Stimulated activated CD8-positive, alpha-beta memory T cell treated with anti-CD3 and anti-CD28 coated beads, Interleukin-15, amount 100 ng/mL, for 48 hours (primary cell): Measurements from ENCODE around the gene ZNF536.
"Not testable (repeated sequence)": the region's sequence is repeated elsewhere in the genome, so short reads cannot be mapped to it uniquely, and the experiment has no call there.

Experiments used
- DNase-seq, 2 donors: peaks; one replicate each; pipeline ENCODE4 v3.0.0-alpha.2; 2020; ENCODE audit warnings: low read depth in 2 of 2

ZNF536 gene

GRCh38 chr19:30482956-30483355 is 110.8 kb downstream of the ZNF536 start:
- DNase-seq = no peak

- not testable (repeated sequence) for DNase-seq
Measured at GRCh38 chr19:30486250-30486649, 114.1 kb downstream of the ZNF536 start.

DNA sequence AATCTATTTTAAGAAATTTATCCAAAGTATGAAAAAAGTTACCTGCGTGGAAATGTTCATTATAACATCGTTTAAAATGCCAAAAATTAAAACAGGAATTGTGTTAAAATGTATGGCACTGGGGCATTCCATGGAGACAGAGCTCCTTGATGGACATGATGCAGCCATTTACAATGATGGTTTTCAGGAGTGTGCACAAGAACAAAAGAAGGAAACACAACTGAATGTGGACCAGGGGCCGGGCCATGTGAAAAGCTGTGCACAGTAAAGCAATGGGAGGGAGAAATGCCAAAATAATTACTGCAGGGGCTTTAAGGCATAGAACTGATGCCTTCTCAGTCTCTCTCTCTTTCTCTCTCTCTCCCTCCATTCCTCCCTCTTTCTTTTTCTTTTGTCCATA is 115.0 kb downstream of the ZNF536 start:
- no peak for DNase-seq

DNA sequence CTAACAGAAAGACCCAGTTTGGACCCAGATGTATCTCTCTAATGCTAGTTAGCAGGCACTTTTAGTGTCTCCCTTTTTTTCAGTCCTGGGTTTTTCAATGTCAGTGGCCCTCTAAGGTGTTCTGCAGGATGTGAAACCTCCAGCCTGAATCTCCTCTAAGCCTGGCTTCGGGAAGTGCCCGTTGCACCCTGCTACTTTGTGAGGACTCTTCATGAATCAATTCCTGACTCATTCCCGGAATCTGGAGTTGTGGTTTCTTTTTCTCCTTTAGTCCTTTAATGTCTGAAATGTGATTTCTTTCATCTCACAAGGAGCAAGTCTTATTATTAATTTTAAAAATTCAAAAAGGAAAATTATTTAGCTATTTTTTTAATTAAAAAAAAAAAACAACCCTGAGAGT is 116.0 kb downstream of the ZNF536 start:
- DNase-seq = no peak

DNA sequence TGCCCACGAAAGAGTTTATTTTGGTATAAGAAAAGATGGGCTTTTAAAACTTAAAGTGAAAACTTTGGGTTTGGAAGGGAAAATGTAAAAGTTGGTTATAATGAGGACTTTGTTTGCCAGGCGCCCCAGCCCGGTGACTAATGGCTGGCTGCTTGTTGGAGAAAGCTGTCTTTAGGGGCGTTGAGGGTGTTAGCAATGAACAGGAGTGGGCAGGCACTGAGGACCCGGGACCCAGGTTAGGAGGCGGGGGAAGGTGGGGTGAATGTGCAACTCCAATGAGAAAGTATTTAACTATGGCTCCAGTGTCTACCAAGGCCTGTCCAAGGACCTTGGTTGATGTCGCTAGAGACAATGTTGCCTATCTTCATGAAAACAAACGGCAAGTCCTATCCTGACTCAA is 118.6 kb downstream of the ZNF536 start:
- DNase-seq = no peak

- DNase-seq = no peak
Measured at GRCh38 chr19:30492586-30493270, 120.5 kb downstream of the ZNF536 start.

GRCh38 chr19:30497034-30497433 is 124.8 kb downstream of the ZNF536 start:
- DNase-seq = no peak

DNA sequence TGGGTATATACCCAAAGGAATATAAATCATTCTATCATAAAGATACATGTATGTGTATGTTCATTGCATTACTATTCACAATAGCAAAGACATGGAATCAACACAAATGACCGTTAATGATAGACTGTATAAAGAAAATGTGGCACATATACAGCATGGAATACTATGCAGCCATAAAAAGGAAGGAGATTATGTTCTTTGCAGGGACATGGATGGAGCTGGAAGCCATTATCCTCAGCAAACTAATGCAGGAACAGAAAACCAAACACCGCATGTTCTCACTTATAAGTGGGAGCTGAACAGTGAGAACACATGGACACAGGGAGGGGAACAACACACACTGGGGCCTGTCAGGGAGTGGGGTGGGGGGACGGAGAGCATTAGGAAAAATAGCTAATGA is 125.9 kb downstream of the ZNF536 start:
- not testable (repeated sequence) for DNase-seq

DNA sequence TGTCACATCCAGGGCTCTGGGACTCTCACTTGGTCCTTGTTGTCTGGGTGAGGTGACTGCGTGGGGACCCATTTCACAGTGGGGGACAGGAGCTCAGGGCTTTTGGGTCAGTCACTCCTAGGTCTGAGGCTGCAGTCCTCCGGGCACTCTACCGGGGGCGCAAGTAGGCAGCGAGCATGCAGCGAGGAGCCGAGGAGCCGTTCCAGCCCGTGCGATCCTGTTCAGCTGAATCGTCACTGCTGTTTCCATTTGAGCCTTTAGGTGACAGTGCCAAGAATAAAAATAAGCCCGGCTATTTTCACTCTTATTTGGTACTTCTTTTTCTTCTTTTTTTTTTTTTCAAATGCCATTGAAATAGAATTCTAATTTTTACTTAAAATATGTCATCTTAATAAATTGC is 126.5 kb downstream of the ZNF536 start:
- no peak for DNase-seq

- no peak for DNase-seq
Measured at GRCh38 chr19:30504272-30504671, 132.1 kb downstream of the ZNF536 start.

DNA sequence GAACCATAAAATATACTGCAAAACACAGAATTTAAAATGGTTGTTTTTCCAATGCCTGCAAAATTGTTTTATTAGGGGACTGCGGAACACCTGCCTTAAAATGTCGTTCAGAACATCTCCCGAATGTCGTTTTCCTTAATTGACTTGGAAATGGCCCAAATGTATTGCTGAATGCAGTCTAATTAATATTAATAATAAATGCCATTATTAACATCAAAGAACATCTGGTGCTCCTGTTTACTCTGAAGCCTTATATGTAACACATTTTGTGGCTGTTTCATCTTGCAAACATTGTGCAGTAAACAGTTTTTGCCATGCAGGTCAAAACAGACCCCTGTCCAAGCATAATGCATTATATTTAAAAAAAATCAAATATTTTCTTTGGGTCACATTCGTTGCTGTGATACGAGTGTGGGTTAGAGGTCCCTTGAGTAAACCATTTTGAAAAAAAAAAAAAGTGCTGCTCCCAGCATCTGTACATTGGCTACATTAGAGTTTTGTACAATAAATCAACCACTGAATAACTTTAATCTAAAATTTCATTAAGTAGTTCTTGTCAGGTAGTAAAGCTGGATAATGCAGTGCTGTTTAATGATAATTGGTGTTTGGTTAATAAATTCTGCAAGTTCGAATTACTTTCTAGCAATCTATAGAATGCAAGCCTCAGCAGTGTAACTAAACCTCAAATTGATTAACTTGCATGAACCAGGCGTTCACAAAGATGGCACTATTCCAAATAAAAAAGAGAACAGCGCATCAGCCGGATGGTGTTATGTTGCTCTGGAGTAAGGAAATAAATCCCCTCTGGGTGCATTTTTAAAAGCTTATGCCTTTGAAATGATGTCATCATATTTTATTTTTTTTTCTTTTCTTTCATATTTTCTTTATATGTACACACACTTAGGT is 140.2 kb downstream of the ZNF536 start:
- DNase-seq = no peak

DNA sequence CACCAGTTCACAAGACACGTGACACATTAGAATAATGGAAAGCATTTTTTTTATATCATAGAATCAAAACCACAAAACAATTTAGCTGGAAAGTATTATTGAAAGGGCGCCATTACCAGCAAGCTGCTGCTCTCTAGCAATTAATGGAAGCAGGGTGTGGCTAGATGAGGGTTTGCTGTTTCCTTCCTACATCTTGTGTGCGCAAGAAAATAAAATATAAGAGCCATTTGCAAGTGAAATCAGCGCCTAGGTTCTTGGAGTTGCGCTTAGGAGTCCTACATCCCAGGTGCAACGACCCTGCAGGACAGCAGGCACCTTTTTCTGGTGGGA is 140.9 kb downstream of the ZNF536 start:
- DNase-seq = no peak

GRCh38 chr19:30516111-30516510 is 143.9 kb downstream of the ZNF536 start:
- DNase-seq = no peak

GRCh38 chr19:30516531-30516930 is 144.3 kb downstream of the ZNF536 start:
- DNase-seq = no peak

- no peak for DNase-seq
Measured at GRCh38 chr19:30518965-30519606, 146.9 kb downstream of the ZNF536 start.

DNA sequence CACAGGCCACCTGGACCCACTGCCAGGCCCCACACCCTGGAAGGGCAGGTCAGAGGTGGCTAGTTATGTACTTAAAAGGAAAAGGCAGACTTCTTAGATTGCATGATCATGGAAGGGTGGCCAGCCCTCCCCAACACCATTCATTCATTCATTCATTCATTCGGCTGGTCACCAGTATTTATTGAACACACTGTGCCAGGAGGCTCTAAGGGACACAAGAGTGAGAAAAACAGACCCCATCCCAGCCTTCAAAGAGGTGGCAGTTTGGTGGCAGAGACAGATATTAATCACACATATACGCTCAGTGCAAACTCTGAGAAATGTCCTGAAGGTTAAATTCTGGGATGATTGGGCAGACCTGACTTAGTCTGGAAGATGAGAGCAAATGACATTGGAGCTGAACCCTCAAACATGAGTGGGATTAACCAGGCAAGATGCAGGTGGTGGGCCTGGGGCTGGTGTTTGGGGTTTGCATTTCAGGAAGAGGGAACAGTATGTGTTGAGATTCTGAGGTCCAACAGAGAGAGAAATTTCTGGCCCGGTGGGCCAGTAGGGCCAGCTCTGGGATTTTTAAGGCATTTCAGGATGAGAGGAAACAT is 147.5 kb downstream of the ZNF536 start:
- no peak for DNase-seq

DNA sequence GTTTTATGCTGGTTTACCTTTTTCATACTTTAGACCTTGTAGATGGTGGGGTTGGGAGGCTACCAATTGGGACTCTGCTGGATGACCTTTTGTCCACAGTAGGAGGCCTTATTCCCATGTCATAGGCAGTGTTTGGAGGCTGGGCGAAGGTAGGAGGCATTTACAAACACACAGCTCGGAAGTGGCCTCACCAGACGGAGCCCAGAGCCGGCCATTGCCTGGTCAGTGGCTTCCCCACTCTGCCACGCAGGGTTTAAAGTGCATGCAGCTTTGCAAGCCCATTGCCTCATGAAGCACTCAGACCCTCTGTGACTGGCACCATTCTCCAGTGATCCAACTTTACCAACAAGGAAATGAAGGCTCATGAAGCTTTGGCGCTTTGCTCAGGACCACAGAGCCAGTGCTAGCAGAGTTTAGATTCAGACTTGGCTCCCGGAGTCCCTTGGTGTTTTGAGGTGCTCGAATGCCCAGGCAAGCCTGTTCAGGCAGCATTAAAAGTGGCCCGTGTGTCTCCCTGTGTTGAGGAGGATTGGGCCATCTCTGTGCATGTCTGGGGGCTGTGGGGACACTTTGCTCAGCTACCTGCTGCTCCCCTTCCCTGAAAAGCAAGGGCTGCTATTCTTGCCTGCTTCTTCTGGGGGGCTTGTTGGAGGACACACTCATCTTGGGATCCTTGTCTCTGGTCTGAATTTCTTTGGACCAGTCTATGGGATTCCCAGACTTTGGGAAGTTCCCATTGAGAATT is 148.7 kb downstream of the ZNF536 start:
- DNase-seq = no peak

- DNase-seq = no peak
Measured at GRCh38 chr19:30521937-30522336, 149.8 kb downstream of the ZNF536 start.

DNA sequence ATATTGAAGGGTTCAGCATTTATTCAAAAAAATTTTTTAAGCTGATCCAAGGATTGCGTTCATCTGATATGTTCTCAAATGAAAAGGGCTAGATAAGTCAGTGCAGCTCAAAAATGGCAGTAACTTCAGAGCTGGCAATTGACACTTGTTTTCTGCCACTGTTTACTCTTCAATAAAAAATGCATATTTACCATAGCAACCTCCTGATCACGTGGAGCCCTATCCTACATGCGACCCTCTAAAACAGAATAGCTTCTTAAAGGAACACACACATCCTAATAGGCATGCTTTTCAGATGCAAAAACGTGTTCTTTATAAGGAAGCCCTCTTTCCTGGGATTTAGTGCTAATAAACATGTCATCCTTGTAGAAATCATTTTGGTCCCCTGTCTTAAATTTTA is 150.2 kb downstream of the ZNF536 start:
- no peak for DNase-seq

GRCh38 chr19:30523791-30524190 is 151.6 kb downstream of the ZNF536 start:
- no peak for DNase-seq

GRCh38 chr19:30525383-30525782 is 153.2 kb downstream of the ZNF536 start:
- no peak for DNase-seq

DNA sequence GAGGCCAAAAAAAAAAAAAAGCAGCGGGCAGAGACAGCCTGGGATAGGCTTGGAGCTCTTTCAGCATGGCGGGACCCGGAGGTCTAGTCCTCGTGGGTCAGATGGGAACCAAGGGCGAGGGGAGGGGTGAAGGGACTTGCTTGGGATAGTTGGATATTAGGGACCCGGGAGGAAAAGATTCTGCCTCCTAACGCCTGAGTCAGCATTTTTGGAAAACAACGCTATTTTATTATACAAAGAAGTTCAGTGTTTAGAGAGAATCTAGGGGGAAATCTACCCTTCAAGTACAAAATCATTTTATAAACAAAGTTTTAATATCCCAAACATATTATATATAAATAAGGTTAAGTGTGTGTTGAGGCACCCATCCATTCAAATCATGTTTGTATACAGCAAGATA is 156.7 kb downstream of the ZNF536 start:
- DNase-seq = no peak
